Measurements from ENCODE around the gene FSTL3. TPM values are rescaled to one million over a fixed set of nuclear protein-coding genes. Genes with fewer than 3 reads are reported as not detected.

FSTL3 gene
- total and polyA plus RNA-seq, 2 of the 13 experiments (the other 11 are each of a cell fraction or from before 2014, with no cell fraction given) = 13.5 to 15.6 TPM

DNA sequence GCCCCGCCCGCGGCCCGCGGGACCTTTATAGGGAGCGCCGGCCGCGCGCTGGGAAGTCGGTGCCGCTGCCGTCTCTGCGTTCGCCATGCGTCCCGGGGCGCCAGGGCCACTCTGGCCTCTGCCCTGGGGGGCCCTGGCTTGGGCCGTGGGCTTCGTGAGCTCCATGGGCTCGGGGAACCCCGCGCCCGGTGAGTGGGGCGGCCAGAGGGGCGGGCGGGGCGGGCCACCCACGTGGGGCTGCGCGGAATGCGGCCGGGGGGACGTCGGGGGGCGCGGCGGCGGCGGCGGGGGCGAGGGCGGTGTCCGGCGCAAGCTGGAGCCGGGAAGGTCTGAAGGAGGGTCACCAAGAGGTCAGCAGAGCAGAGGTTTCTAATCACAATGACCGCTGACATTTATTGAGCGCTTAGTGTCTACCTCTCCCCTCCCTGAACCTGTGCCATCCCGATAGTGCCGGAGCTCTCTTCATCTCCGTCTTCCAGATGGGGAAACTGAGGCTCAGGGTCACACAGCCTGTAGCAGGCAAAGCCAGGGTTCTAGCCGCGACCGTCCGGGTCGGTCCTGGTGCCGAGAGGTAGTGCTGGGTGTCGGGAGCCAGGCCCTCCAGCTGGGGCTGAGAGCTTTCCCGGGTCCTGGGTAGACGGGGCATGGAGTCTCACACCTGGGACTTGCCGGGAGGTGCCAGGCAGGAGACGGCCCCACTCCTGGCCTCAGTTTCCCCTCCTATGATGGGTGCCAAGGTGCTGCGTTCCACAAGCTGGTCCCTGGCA lies at the start of gene FSTL3 (continued):
- TF ChIP-seq AGO2 (optimal IDR thresholded peaks at IDR 0.05; ENCODE audit: low read depth, low read length) (peak; percentile 68), TEAD3 (CRISPR knock-in tag; optimal IDR thresholded peaks at IDR 0.05; ENCODE audit: borderline replicate concordance) (no peak), ZBTB2 (CRISPR knock-in tag; IDR thresholded peaks at IDR 0.05; ENCODE audit: low read depth) (0 out of 2 replicates have a peak, but pooled peaks have one; percentile 25), FOXA3 (CRISPR knock-in tag; IDR thresholded peaks at IDR 0.05) (no peak), MLX (CRISPR knock-in tag; IDR thresholded peaks at IDR 0.05) (no peak), ZFP82 (CRISPR knock-in tag; IDR thresholded peaks at IDR 0.05; ENCODE audit: borderline replicate concordance) (no peak), ZFP1 (CRISPR knock-in tag; IDR thresholded peaks at IDR 0.05) (no peak), AKAP8 (CRISPR knock-in tag; IDR thresholded peaks at IDR 0.05) (peak; percentile 97), ZNF354B (CRISPR knock-in tag; IDR thresholded peaks at IDR 0.05) (no peak), ZNF30 (CRISPR knock-in tag; IDR thresholded peaks at IDR 0.05) (no peak), ZNF24 (IDR thresholded peaks at IDR 0.05) (no peak), XBP1 (CRISPR knock-in tag; IDR thresholded peaks at IDR 0.05) (no peak), ZNF839 (CRISPR knock-in tag; IDR thresholded peaks at IDR 0.05; ENCODE audit: borderline replicate concordance) (no peak), MTA1 (CRISPR knock-in tag; IDR thresholded peaks at IDR 0.05; ENCODE audit: borderline replicate concordance) (0 out of 2 replicates have a peak, but pooled peaks have one; percentile 36), POLR2A (IDR thresholded peaks at IDR 0.05; ENCODE audit: insufficient read depth in 1 of 2, low read depth in 2 of 2, low read length in 2 of 2) (peak in 1 of 2 experiments; percentile 55; a peak in 1 of 4 replicates), ZNF256 (CRISPR knock-in tag; conservative IDR thresholded peaks at IDR 0.05) (no peak)
- TF ChIP-seq, protein P1, sequence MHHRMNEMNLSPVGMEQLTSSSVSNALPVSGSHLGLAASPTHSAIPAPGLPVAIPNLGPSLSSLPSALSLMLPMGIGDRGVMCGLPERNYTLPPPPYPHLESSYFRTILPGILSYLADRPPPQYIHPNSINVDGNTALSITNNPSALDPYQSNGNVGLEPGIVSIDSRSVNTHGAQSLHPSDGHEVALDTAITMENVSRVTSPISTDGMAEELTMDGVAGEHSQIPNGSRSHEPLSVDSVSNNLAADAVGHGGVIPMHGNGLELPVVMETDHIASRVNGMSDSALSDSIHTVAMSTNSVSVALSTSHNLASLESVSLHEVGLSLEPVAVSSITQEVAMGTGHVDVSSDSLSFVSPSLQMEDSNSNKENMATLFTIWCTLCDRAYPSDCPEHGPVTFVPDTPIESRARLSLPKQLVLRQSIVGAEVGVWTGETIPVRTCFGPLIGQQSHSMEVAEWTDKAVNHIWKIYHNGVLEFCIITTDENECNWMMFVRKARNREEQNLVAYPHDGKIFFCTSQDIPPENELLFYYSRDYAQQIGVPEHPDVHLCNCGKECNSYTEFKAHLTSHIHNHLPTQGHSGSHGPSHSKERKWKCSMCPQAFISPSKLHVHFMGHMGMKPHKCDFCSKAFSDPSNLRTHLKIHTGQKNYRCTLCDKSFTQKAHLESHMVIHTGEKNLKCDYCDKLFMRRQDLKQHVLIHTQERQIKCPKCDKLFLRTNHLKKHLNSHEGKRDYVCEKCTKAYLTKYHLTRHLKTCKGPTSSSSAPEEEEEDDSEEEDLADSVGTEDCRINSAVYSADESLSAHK (CRISPR knock-in tag; IDR thresholded peaks at IDR 0.05; ENCODE audit: borderline replicate concordance) = no peak
- TF ChIP-seq, protein P2, sequence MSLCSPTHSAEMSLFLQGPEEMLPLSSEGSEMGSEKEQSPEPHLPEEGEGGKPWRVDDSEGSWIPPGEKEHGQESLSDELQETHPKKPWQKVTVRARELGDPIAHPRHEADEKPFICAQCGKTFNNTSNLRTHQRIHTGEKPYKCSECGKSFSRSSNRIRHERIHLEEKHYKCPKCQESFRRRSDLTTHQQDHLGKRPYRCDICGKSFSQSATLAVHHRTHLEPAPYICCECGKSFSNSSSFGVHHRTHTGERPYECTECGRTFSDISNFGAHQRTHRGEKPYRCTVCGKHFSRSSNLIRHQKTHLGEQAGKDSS (CRISPR knock-in tag; IDR thresholded peaks at IDR 0.05; ENCODE audit: borderline replicate concordance, low read depth) = 0 out of 2 replicates have a peak, but pooled peaks have one; percentile 22
- TF ChIP-seq, protein P3, sequence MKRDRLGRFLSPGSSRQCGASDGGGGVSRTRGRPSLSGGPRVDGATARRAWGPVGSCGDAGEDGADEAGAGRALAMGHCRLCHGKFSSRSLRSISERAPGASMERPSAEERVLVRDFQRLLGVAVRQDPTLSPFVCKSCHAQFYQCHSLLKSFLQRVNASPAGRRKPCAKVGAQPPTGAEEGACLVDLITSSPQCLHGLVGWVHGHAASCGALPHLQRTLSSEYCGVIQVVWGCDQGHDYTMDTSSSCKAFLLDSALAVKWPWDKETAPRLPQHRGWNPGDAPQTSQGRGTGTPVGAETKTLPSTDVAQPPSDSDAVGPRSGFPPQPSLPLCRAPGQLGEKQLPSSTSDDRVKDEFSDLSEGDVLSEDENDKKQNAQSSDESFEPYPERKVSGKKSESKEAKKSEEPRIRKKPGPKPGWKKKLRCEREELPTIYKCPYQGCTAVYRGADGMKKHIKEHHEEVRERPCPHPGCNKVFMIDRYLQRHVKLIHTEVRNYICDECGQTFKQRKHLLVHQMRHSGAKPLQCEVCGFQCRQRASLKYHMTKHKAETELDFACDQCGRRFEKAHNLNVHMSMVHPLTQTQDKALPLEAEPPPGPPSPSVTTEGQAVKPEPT (CRISPR knock-in tag; IDR thresholded peaks at IDR 0.05; ENCODE audit: low read depth) = no peak
- TF ChIP-seq, protein P4, sequence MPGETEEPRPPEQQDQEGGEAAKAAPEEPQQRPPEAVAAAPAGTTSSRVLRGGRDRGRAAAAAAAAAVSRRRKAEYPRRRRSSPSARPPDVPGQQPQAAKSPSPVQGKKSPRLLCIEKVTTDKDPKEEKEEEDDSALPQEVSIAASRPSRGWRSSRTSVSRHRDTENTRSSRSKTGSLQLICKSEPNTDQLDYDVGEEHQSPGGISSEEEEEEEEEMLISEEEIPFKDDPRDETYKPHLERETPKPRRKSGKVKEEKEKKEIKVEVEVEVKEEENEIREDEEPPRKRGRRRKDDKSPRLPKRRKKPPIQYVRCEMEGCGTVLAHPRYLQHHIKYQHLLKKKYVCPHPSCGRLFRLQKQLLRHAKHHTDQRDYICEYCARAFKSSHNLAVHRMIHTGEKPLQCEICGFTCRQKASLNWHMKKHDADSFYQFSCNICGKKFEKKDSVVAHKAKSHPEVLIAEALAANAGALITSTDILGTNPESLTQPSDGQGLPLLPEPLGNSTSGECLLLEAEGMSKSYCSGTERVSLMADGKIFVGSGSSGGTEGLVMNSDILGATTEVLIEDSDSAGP (CRISPR knock-in tag; IDR thresholded peaks at IDR 0.05; ENCODE audit: borderline replicate concordance) = no peak

Measured in HepG2 (cell line).